Activated CD4-positive, alpha-beta memory T cell treated with anti-CD3 and anti-CD28 coated beads for 36 hours (primary cell): ENCODE results near the gene ZNF430. TPM values are rescaled to one million over a fixed set of nuclear protein-coding genes. Genes with fewer than 3 reads are reported as not detected.

Experiments used
- total RNA-seq, 2 experiments: library from RNA; stranded (reverse); gene quantifications; one replicate each; pipeline ENCODE4 v1.2.3, GENCODE V29; 2021

The ZNF430 gene
- total RNA-seq, 2 experiments from 2014 or later = 18.9 to 20.9 TPM

Other genes starting within 250 kb of the ZNF430 start
- gene ZNF66, start 244.4 kb upstream of the ZNF430 start, total RNA-seq = 1 to 10 TPM; 5.0 to 6.0 TPM
- gene ZNF85, start 97.4 kb upstream of the ZNF430 start, total RNA-seq = 10 to 100 TPM; 15.4 to 18.5 TPM
- gene ZNF714, start 61.5 kb downstream of the ZNF430 start, total RNA-seq = 10 to 100 TPM; 17.9 to 18.0 TPM
- 10 to 100 TPM; 16.9 to 17.1 TPM for gene ZNF431, start 121.4 kb downstream of the ZNF430 start, total RNA-seq